CD14-positive monocyte (primary cell): ENCODE results near the gene SEMA3A. TPM values are rescaled to one million over a fixed set of nuclear protein-coding genes. Genes with fewer than 3 reads are reported as not detected.

Experiments
- DNase-seq, 3 donors: peaks; one replicate each; pipeline ENCODE4 v3.0.0-alpha.2; 2011 to 2022
- H2AFZ ChIP-seq: 2 replicates; pipeline ENCODE4 v1.6.0; 2012; ENCODE audit warnings: mild to moderate bottlenecking, low read depth, low read length, inconsistent platforms; ENCODE audit not compliant: insufficient read depth, poor library complexity, severe bottlenecking
- H3K27ac ChIP-seq, 2 donors: 1 replicate in 1 of 2; 2 replicates in 1 of 2; pipeline ENCODE4 v1.5.1; 2012 to 2013; ENCODE audit warnings: low read length in 2 of 2, control low read depth in 1 of 2, inconsistent platforms in 1 of 2, low read depth in 1 of 2, mild to moderate bottlenecking in 1 of 2
- H3K27me3 ChIP-seq, 2 donors: one replicate each; pipeline versions ENCODE4 v1.6.0 to v1.6.1; 2011 to 2013; ENCODE audit warnings: low read length in 2 of 2; ENCODE audit not compliant: control insufficient read depth in 2 of 2, insufficient read depth in 2 of 2
- H3K36me3 ChIP-seq, 2 donors: replicated peaks in 1 of 2; 1 replicate in 1 of 2; 2 replicates in 1 of 2; pipeline versions ENCODE4 v1.5.1 to v1.6.1; 2012 to 2013; ENCODE audit warnings: low read length in 2 of 2, control low read depth in 1 of 2, inconsistent platforms in 1 of 2, mild to moderate bottlenecking in 1 of 2; ENCODE audit not compliant: insufficient read depth in 2 of 2, control insufficient read depth in 1 of 2
- H3K4me1 ChIP-seq, 2 donors: 1 replicate in 1 of 2; 2 replicates in 1 of 2; pipeline versions ENCODE4 v1.5.1 to v1.6.1; 2012 to 2013; ENCODE audit warnings: low read length in 2 of 2, control low read depth in 1 of 2, inconsistent platforms in 1 of 2, mild to moderate bottlenecking in 1 of 2, moderate library complexity in 1 of 2; ENCODE audit not compliant: insufficient read depth in 2 of 2, control insufficient read depth in 1 of 2
- H3K4me2 ChIP-seq: replicated peaks from 2 replicates; pipeline ENCODE3; 2012; ENCODE audit warnings: low read length, moderate library complexity, mild to moderate bottlenecking; ENCODE audit not compliant: poor library complexity, severe bottlenecking; ENCODE audit errors: extremely low read depth
- H3K4me3 ChIP-seq, 3 experiments: fragments of 200-600 bp in 1 of 3; sonication (generic) in 1 of 3; replicated peaks in 1 of 3; 1 replicate in 2 of 3; 2 replicates in 1 of 3; pipeline ENCODE4 v1.5.1; 2011 to 2013; ENCODE audit warnings: low read length in 3 of 3, mild to moderate bottlenecking in 3 of 3, control low read depth in 2 of 3, low read depth in 2 of 3, inconsistent platforms in 1 of 3, moderate library complexity in 1 of 3
- H3K79me2 ChIP-seq: 2 replicates; pipeline ENCODE4 v1.6.0; 2012; ENCODE audit warnings: mild to moderate bottlenecking, control low read depth, inconsistent platforms, low read length, moderate library complexity; ENCODE audit not compliant: insufficient read depth
- H3K9ac ChIP-seq: 2 replicates; pipeline ENCODE4 v1.6.0; 2017; ENCODE audit warnings: low read length, mild to moderate bottlenecking; ENCODE audit not compliant: insufficient read depth, poor library complexity, severe bottlenecking
- H3K9me3 ChIP-seq, 2 donors: replicated peaks in 1 of 2; 1 replicate in 1 of 2; 2 replicates in 1 of 2; pipeline versions ENCODE4 v1.5.1 to v1.6.1; 2012 to 2013; ENCODE audit warnings: low read length in 2 of 2, control low read depth in 1 of 2; ENCODE audit not compliant: control insufficient read depth in 1 of 2, insufficient read depth in 1 of 2
- H4K20me1 ChIP-seq: 2 replicates; pipeline ENCODE4 v1.6.0; 2012; ENCODE audit warnings: mild to moderate bottlenecking, low read length, control low read depth, moderate library complexity; ENCODE audit not compliant: insufficient read depth
- H3K27ac Mint-ChIP-seq, 7 donors: one replicate each; pipeline ENCODE4 v1.8.0; 2020; ENCODE audit warnings: mild to moderate bottlenecking in 7 of 7, mixed read lengths in 7 of 7, moderate library complexity in 6 of 7, inconsistent platforms in 2 of 7
- H3K27me3 Mint-ChIP-seq, 3 donors: one replicate each; pipeline ENCODE4 v1.8.0; 2021 to 2022; ENCODE audit warnings: low read depth in 3 of 3, mild to moderate bottlenecking in 3 of 3, mixed read lengths in 3 of 3, moderate library complexity in 3 of 3, inconsistent platforms in 1 of 3
- H3K36me3 Mint-ChIP-seq, 2 donors: one replicate each; pipeline ENCODE4 v1.8.0; 2020; ENCODE audit warnings: mixed read lengths in 2 of 2, inconsistent platforms in 1 of 2, mild to moderate bottlenecking in 1 of 2
- H3K4me1 Mint-ChIP-seq: one replicate; pipeline ENCODE4 v1.8.0; 2020; ENCODE audit warnings: mild to moderate bottlenecking, mixed read lengths
- H3K4me3 Mint-ChIP-seq, 2 donors: one replicate each; pipeline ENCODE4 v1.8.0; 2020; ENCODE audit warnings: mild to moderate bottlenecking in 2 of 2, mixed read lengths in 2 of 2, moderate library complexity in 1 of 2
- H3K9me3 Mint-ChIP-seq, 7 donors: one replicate each; pipeline ENCODE4 v1.8.0; 2020 to 2022; ENCODE audit warnings: mixed read lengths in 7 of 7, mild to moderate bottlenecking in 6 of 7, moderate library complexity in 6 of 7, inconsistent platforms in 2 of 7
- WGBS: methylation state at CpG from one replicate; pipeline ENCODE4 v1.1.5; 2013; ENCODE audit warnings: missing lambda C conversion rate; ENCODE audit not compliant: insufficient coverage; 5-methylcytosine and 5-hydroxymethylcytosine counted together
- intact Hi-C, 2 donors: fragments of 100-400 bp; cut with micrococcal nuclease; formaldehyde crosslinking; loops; one replicate each; pipeline versions ENCODE4 v1.15.0 to v1.15.1; 2023
- polyA plus RNA-seq, 3 donors: library from polyadenylated mRNA; depleted of rRNA in 1 of 3; unstranded in 2 of 3; stranded (reverse) in 1 of 3; fragments of 300-500 nt in 2 of 3; fragments of >200 nt in 1 of 3; fragmentation: Illumina TruSeq in 2 of 3; gene quantifications; 1 replicate in 2 of 3; 2 replicates in 1 of 3; pipeline ENCODE4 v1.2.3, GENCODE V29; 2012 to 2021
- TF ChIP-seq, protein P1 (sequence below): fragments of 200-600 bp; IDR thresholded peaks from one replicate; pipeline ENCODE4 v1.8.0; 2022; ENCODE audit warnings: antibody characterized with exemption, mild to moderate bottlenecking

SEMA3A gene
- polyA plus RNA-seq, 3 donors = 0.03 TPM; not detected in 2

DNA sequence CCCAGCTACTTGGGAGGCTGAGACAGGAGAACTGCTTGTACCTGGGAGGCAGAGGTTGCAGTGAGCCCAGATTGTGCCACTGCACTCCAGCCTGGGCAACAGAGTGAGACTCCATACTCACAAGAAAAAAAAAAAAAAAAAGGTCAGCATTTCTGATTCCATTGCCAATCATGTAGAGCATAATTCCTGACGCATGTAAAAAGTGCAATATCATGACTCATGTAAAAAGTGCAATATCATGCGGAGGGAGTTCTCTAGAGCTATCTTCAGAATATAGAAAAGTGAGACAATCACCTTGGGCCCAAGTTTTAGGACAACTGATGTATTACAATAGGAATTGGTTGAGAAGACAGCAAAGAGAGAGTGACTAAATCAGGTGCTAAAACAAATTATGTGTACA lies 85.8 kb downstream of the SEMA3A start:
- no peaks in the 10 kb centered on the region for H3K36me3 ChIP-seq
- Mint-ChIP-seq H3K36me3 (no peaks in the 10 kb centered on the region), H3K4me1 (no peaks in the 10 kb centered on the region), H3K4me3 (no peak overlapping the region), H3K27ac (no peak overlapping the region), H3K27me3 (no peaks in the 10 kb centered on the region), H3K9me3 (peaks cover 0 to 3% (median 0%) of the 10 kb centered on the region in 7 donors)
- no peaks in the 10 kb centered on the region for H3K9me3 ChIP-seq
- DNase-seq = no peak
- no peaks in the 10 kb centered on the region for H4K20me1 ChIP-seq
- no peak overlapping the region for H3K4me2 ChIP-seq
- no peak overlapping the region for H3K4me3 ChIP-seq
- H3K27ac ChIP-seq = no peak overlapping the region
- WGBS = 40% methylated on average over 1 of the region's 2 CpGs
- H3K27me3 ChIP-seq = no peaks in the 10 kb centered on the region
- TF ChIP-seq, protein P1, sequence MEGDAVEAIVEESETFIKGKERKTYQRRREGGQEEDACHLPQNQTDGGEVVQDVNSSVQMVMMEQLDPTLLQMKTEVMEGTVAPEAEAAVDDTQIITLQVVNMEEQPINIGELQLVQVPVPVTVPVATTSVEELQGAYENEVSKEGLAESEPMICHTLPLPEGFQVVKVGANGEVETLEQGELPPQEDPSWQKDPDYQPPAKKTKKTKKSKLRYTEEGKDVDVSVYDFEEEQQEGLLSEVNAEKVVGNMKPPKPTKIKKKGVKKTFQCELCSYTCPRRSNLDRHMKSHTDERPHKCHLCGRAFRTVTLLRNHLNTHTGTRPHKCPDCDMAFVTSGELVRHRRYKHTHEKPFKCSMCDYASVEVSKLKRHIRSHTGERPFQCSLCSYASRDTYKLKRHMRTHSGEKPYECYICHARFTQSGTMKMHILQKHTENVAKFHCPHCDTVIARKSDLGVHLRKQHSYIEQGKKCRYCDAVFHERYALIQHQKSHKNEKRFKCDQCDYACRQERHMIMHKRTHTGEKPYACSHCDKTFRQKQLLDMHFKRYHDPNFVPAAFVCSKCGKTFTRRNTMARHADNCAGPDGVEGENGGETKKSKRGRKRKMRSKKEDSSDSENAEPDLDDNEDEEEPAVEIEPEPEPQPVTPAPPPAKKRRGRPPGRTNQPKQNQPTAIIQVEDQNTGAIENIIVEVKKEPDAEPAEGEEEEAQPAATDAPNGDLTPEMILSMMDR = no peak
- H3K9ac ChIP-seq = no peak overlapping the region
- H3K4me1 ChIP-seq = no peaks in the 10 kb centered on the region
- H2AFZ ChIP-seq = no peak overlapping the region
- no peaks in the 10 kb centered on the region for H3K79me2 ChIP-seq
- intact Hi-C loops = no loop called here

DNA sequence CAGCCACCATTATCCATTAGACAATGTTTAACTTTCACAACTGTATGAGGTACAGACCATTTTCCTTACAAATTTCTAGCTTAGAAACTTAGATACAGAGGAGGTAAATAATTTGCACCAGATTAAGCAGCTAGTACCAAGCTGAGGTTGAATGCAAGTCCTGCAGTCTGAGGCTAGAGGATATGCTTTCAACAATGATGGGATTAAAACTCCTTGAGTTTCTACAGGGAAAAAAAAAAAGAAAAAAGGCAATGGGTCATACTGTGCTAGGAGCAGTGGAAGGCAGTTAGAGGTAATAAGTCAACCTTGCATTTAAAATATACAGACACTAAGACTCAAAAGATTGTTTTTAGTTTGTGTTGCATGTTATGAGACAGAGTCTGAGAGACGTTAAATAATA lies 86.5 kb downstream of the SEMA3A start:
- TF ChIP-seq, protein P1 = no peak
- intact Hi-C loops = no loop called here
- Histone ChIP-seq H3K27me3 (no peaks in the 10 kb centered on the region), H4K20me1 (no peaks in the 10 kb centered on the region), H2AFZ (no peak overlapping the region), H3K4me2 (no peak overlapping the region), H3K27ac (no peak overlapping the region), H3K9ac (no peak overlapping the region), H3K36me3 (no peaks in the 10 kb centered on the region), H3K4me3 (no peak overlapping the region), H3K9me3 (no peaks in the 10 kb centered on the region), H3K79me2 (no peaks in the 10 kb centered on the region), H3K4me1 (no peaks in the 10 kb centered on the region)
- Mint-ChIP-seq H3K36me3 (no peaks in the 10 kb centered on the region), H3K4me1 (no peaks in the 10 kb centered on the region), H3K27ac (no peak overlapping the region), H3K27me3 (no peaks in the 10 kb centered on the region), H3K4me3 (no peak overlapping the region), H3K9me3 (peaks cover 0 to 3% (median 0%) of the 10 kb centered on the region in 7 donors)
- DNase-seq = no peak
- WGBS = 75% methylated on average over 1 of the region's 1 CpG
